ENCODE results near the gene HOXD13. TPM values are rescaled to one million over a fixed set of nuclear protein-coding genes. Genes with fewer than 3 reads are reported as not detected.

HOXD13 gene
- polyA plus RNA-seq, 4 donors = 0.10 to 0.41 (median 0.22) TPM

- DNase-seq (ENCODE audit: low read depth in 4 of 4, low spot score in 3 of 4) = no peak
Observed at GRCh38 chr2:176093145-176093897, 800 bp downstream of the HOXD13 start.

- no peak for DNase-seq (ENCODE audit: low read depth in 4 of 4, low spot score in 3 of 4)
Observed at GRCh38 chr2:176093898-176094249, 1.4 kb downstream of the HOXD13 start.

- no peak for DNase-seq (ENCODE audit: low read depth in 4 of 4, low spot score in 3 of 4)
Observed at GRCh38 chr2:176094349-176094748, 1.8 kb downstream of the HOXD13 start.

GRCh38 chr2:176095421-176095820 lies 2.9 kb downstream of the HOXD13 start:
- no peak for DNase-seq (ENCODE audit: low read depth in 4 of 4, low spot score in 3 of 4)

- no peak for DNase-seq (ENCODE audit: low read depth in 4 of 4, low spot score in 3 of 4)
Observed at GRCh38 chr2:176096243-176096985, 3.9 kb downstream of the HOXD13 start.

GRCh38 chr2:176096986-176097819 lies 4.7 kb downstream of the HOXD13 start:
- no peak for DNase-seq (ENCODE audit: low read depth in 4 of 4, low spot score in 3 of 4)

- no peak for DNase-seq (ENCODE audit: low read depth in 4 of 4, low spot score in 3 of 4)
Observed at GRCh38 chr2:176097820-176098365, 5.4 kb downstream of the HOXD13 start.

- no peak for DNase-seq (ENCODE audit: low read depth in 4 of 4, low spot score in 3 of 4)
Observed at GRCh38 chr2:176098366-176099158, 6.0 kb downstream of the HOXD13 start.

GRCh38 chr2:176099159-176099727 lies 6.7 kb downstream of the HOXD13 start:
- no peak for DNase-seq (ENCODE audit: low read depth in 4 of 4, low spot score in 3 of 4)

GRCh38 chr2:176099728-176100546 lies 7.4 kb downstream of the HOXD13 start, which contains the start of gene HOXD12:
TSS of gene HOXD12 (plus strand) at chr2:176099795. CDS start at chr2:176099802, 7 bp downstream.
- no peak for DNase-seq (ENCODE audit: low read depth in 4 of 4, low spot score in 3 of 4)

GRCh38 chr2:176100547-176101140 lies 8.1 kb downstream of the HOXD13 start:
- no peak for DNase-seq (ENCODE audit: low read depth in 4 of 4, low spot score in 3 of 4)

GRCh38 chr2:176101216-176101830 lies 8.8 kb downstream of the HOXD13 start:
- DNase-seq (ENCODE audit: low read depth in 4 of 4, low spot score in 3 of 4) = no peak

GRCh38 chr2:176101842-176102241 lies 9.3 kb downstream of the HOXD13 start:
- no peak for DNase-seq (ENCODE audit: low read depth in 4 of 4, low spot score in 3 of 4)

GRCh38 chr2:176102309-176102866 lies 9.9 kb downstream of the HOXD13 start:
- DNase-seq (ENCODE audit: low read depth in 4 of 4, low spot score in 3 of 4) = no peak

GRCh38 chr2:176103194-176103593 lies 10.7 kb downstream of the HOXD13 start:
- no peak for DNase-seq (ENCODE audit: low read depth in 4 of 4, low spot score in 3 of 4)

- no peak for DNase-seq (ENCODE audit: low read depth in 4 of 4, low spot score in 3 of 4)
Observed at GRCh38 chr2:176103742-176104315, 11.3 kb downstream of the HOXD13 start.

GRCh38 chr2:176104316-176105077 lies 12.0 kb downstream of the HOXD13 start:
- DNase-seq (ENCODE audit: low read depth in 4 of 4, low spot score in 3 of 4) = no peak
